Thyroid gland (tissue), 4 donors: ENCODE measurements around the gene POLR3A.
"Not testable (repeated sequence)": the region's sequence is repeated elsewhere in the genome, so short reads cannot be mapped to it uniquely, and the experiment has no call there.

ENCODE experiments used
- CTCF ChIP-seq, 6 experiments: fragments of 200-600 bp in 3 of 6; fragments of 450-650 bp in 3 of 6; sonication (generic) in 3 of 6; IDR thresholded peaks; one replicate each; pipeline ENCODE4 v1.5.1; 2016 to 2019; ENCODE audit warnings: antibody characterized with exemption in 6 of 6, mild to moderate bottlenecking in 2 of 6, inconsistent platforms in 1 of 6, moderate library complexity in 1 of 6
- POLR2A ChIP-seq, 2 donors: fragments of 450-650 bp; IDR thresholded peaks; one replicate each; pipeline ENCODE4 v1.6.1; 2017; ENCODE audit warnings: antibody characterized with exemption in 2 of 2, mild to moderate bottlenecking in 2 of 2, moderate library complexity in 1 of 2

GRCh38 chr10:77998780-77999179 lies 30.5 kb downstream of the POLR3A start:
- not testable (repeated sequence) for TF ChIP-seq POLR2A, CTCF (IDR thresholded peaks at IDR 0.05)
